ENCODE results near the gene CLDN4. TPM values are rescaled to one million over a fixed set of nuclear protein-coding genes. Genes with fewer than 3 reads are reported as not detected.
"Not testable (repeated sequence)": the region's sequence is repeated elsewhere in the genome, so short reads cannot be mapped to it uniquely, and the experiment has no call there.

CLDN4 gene
- total and polyA plus RNA-seq, 8 donors = 2.4 to 523 (median 18.9) TPM; not detected in 1

- H3K9me3 ChIP-seq; intact Hi-C loops (cut with DNase I; ENCODE audit: low total_unique reads); DNase-seq; H3K4me3 ChIP-seq; H3K36me3 ChIP-seq; H3K27ac ChIP-seq: not testable (repeated sequence)
- 80 to 96% (median 96%) methylated on average over 4 to 30 of the region's 34 CpGs; no CpG with 5 or more reads in 1 of the 5 donors for WGBS, 5 donors
- Histone ChIP-seq H3K27me3 (peaks cover 0 to 62% (median 20%) of the 10 kb centered on the region in 3 donors), H3K4me1 (peaks cover 5 to 16% (median 14%) of the 10 kb centered on the region in 4 donors)
Measured at GRCh38 chr7:73797176-73797575, 33.6 kb upstream of the CLDN4 start.

GRCh38 chr7:73799282-73800141, 31.3 kb upstream of the CLDN4 start:
- Histone ChIP-seq H3K4me1 (no peaks in the 10 kb centered on the region), H3K9me3 (peaks cover 0 to 5% (median 0%) of the 10 kb centered on the region in 4 donors), H3K4me3 (no peak overlapping the region), H3K27me3 (peaks cover 0 to 58% (median 15%) of the 10 kb centered on the region in 3 donors), H3K36me3 (no peaks in the 10 kb centered on the region), H3K27ac (no peak overlapping the region)
- no peak for TF ChIP-seq EP300 (IDR thresholded peaks at IDR 0.05)
- TF ChIP-seq CTCF (IDR thresholded peaks at IDR 0.05) = no peak
- TF ChIP-seq POLR2AphosphoS5 (IDR thresholded peaks at IDR 0.05) = no peak
- TF ChIP-seq POLR2A (IDR thresholded peaks at IDR 0.05) = no peak
- DNase-seq = no peak
- 69 to 71% (median 69%) methylated on average over 10 of the region's 10 CpGs for WGBS, 5 donors
- intact Hi-C loops (cut with DNase I; ENCODE audit: low total_unique reads) = no loop called here

- intact Hi-C loops (cut with DNase I; ENCODE audit: low total_unique reads) = no loop called here
- no peak for DNase-seq
- no peak overlapping the region for H3K27ac ChIP-seq
Measured at GRCh38 chr7:73801577-73801976, 29.2 kb upstream of the CLDN4 start.

GRCh38 chr7:73802459-73802858, 28.3 kb upstream of the CLDN4 start:
- Histone ChIP-seq H3K4me3 (no peak overlapping the region), H3K4me1 (no peaks in the 10 kb centered on the region), H3K36me3 (no peaks in the 10 kb centered on the region), H3K27ac (no peak overlapping the region), H3K27me3 (peaks cover 0 to 46% (median 15%) of the 10 kb centered on the region in 3 donors), H3K9me3 (no peaks in the 10 kb centered on the region)
- WGBS, 5 donors = 32 to 57% (median 36%) methylated on average over 4 of the region's 4 CpGs
- DNase-seq = no peak
- TF ChIP-seq POLR2A (IDR thresholded peaks at IDR 0.05) (no peak), CTCF (IDR thresholded peaks at IDR 0.05) (no peak), EP300 (IDR thresholded peaks at IDR 0.05) (no peak), POLR2AphosphoS5 (IDR thresholded peaks at IDR 0.05) (no peak)
- intact Hi-C loops (cut with DNase I; ENCODE audit: low total_unique reads) = no loop called here

More at GRCh38 chr7:73801577-73801976, 29.2 kb upstream of the CLDN4 start:
- H3K4me3 ChIP-seq = no peak overlapping the region
- H3K4me1 ChIP-seq = no peaks in the 10 kb centered on the region
- 41 to 63% (median 52%) methylated on average over 1 of the region's 1 CpG for WGBS, 5 donors
- peaks cover 0 to 44% (median 15%) of the 10 kb centered on the region in 3 donors for H3K27me3 ChIP-seq
- no peaks in the 10 kb centered on the region for H3K36me3 ChIP-seq
- TF ChIP-seq CTCF (IDR thresholded peaks at IDR 0.05) = no peak
- TF ChIP-seq POLR2AphosphoS5 (IDR thresholded peaks at IDR 0.05) = no peak
- TF ChIP-seq EP300 (IDR thresholded peaks at IDR 0.05) = no peak
- no peak for TF ChIP-seq POLR2A (IDR thresholded peaks at IDR 0.05)
- no peaks in the 10 kb centered on the region for H3K9me3 ChIP-seq

Data from stomach (tissue), 9 donors.